ENCODE measurements around the gene CDH18. TPM values are rescaled to one million over a fixed set of nuclear protein-coding genes. Genes with fewer than 3 reads are reported as not detected.

CDH18 gene
- total RNA-seq, 1 donor from 2014 or later, result not detected

DNA sequence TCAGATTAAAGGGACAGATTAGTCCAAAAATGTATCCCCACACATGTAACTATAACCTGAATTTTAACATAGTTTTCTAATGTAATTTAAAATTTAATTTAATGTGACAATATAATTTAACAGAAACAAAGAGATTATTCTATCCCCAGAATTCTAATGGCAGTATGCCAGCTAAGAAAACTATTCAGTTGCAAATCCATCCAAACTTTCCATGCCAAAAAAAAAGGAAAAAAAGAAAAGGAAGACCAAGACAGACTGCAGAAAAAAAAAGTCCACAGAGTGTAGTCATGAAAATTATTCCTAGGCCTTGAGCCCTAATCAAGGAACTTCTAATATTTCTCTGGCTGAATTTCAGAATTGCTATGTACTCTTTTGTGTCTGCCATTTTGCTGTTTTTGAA is 217.6 kb downstream of the CDH18 start:
- H3K4me3 ChIP-seq, result no peak overlapping the region
- H3K27ac ChIP-seq, result no peak overlapping the region
- H3K4me1 ChIP-seq, result no peaks in the 10 kb centered on the region
- H3K36me3 ChIP-seq, result no peaks in the 10 kb centered on the region
- H3K27me3 ChIP-seq (ENCODE audit: low read depth), result no peaks in the 10 kb centered on the region
- ATAC-seq, result no peak
- TF ChIP-seq, protein P1, sequence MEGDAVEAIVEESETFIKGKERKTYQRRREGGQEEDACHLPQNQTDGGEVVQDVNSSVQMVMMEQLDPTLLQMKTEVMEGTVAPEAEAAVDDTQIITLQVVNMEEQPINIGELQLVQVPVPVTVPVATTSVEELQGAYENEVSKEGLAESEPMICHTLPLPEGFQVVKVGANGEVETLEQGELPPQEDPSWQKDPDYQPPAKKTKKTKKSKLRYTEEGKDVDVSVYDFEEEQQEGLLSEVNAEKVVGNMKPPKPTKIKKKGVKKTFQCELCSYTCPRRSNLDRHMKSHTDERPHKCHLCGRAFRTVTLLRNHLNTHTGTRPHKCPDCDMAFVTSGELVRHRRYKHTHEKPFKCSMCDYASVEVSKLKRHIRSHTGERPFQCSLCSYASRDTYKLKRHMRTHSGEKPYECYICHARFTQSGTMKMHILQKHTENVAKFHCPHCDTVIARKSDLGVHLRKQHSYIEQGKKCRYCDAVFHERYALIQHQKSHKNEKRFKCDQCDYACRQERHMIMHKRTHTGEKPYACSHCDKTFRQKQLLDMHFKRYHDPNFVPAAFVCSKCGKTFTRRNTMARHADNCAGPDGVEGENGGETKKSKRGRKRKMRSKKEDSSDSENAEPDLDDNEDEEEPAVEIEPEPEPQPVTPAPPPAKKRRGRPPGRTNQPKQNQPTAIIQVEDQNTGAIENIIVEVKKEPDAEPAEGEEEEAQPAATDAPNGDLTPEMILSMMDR (IDR thresholded peaks at IDR 0.05), result no peak
- DNase-seq, result no peak
- intact Hi-C loops (cut with DNase I), result no loop called here
- H3K9me3 ChIP-seq, result no peaks in the 10 kb centered on the region

DNA sequence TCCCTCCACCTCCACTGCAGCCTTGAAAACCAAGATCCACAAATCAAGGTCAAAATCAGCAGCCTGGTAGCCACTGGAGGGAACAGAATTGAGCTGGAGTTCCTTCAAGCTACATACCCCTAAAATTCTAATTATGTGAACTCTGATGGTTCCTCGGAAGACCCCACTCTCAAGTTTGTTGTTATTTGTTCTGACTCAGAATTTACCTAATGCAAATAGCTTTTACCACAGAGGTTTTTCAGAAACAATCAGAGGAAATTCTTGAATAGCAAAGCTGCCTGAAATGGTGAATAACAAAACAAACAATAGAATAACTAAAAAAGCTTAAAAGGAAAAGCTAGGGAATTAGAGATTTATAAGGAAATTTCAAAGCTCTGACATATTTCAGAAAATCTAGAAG is 220.0 kb downstream of the CDH18 start:
- H3K4me1 ChIP-seq, result no peaks in the 10 kb centered on the region
- TF ChIP-seq, protein P1 (IDR thresholded peaks at IDR 0.05), result no peak

DNA sequence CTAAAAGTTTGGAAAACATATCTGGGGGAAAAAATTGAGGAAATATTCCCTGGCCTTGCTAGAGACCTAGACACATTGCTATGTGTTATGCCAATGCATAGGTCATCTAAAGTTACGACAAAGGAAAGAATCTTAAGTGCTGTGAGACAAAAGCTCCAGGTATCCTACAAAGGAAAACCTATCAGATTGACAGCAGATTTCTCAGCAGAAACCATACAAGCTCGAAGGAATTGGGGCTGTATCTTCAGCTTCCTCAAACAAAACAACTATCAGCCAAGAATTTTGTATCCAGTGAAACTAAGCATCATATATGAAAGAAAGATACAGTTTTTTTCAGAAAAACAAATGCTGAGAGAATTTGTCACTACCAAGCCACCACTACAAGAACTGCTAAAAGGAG is 234.4 kb downstream of the CDH18 start:
- no peak overlapping the region for H3K27ac ChIP-seq
- no peak for ATAC-seq
- H3K4me1 ChIP-seq, result no peaks in the 10 kb centered on the region
- no peak for DNase-seq
- no peaks in the 10 kb centered on the region for H3K36me3 ChIP-seq
- TF ChIP-seq, protein P1 (IDR thresholded peaks at IDR 0.05), result no peak
- intact Hi-C loops (cut with DNase I), result no loop called here
- no peaks in the 10 kb centered on the region for H3K9me3 ChIP-seq
- H3K27me3 ChIP-seq (ENCODE audit: low read depth), result no peaks in the 10 kb centered on the region
- no peak overlapping the region for H3K4me3 ChIP-seq

More for the DNA sequence above, 220.0 kb downstream of the CDH18 start:
- H3K9me3 ChIP-seq, result no peaks in the 10 kb centered on the region
- DNase-seq (no peak), ATAC-seq (no peak)
- H3K36me3 ChIP-seq, result no peaks in the 10 kb centered on the region
- H3K4me3 ChIP-seq, result no peak overlapping the region
- intact Hi-C loops (cut with DNase I), result no loop called here
- H3K27ac ChIP-seq, result no peak overlapping the region
- no peaks in the 10 kb centered on the region for H3K27me3 ChIP-seq (ENCODE audit: low read depth)

DNA sequence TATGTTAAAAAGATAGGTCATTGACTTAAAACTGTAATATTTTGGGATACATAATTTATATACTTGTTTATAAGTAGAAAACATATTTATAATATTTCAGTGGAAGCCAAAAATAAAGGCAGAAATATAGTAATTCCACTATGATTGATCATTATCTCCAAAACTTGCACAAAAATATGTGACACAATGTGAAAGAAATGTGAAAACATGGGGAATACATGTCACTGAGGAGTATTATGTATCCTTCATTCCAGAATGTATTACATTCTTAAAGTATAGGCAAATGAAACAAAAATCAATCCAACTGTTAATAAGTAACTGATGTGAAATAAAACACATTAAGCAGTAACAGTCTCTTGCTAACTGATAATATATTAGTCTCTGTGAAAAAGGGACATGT is 236.7 kb downstream of the CDH18 start:
- Histone ChIP-seq H3K4me3 (no peak overlapping the region), H3K27me3 (ENCODE audit: low read depth) (no peaks in the 10 kb centered on the region), H3K4me1 (no peaks in the 10 kb centered on the region), H3K9me3 (no peaks in the 10 kb centered on the region), H3K27ac (no peak overlapping the region), H3K36me3 (no peaks in the 10 kb centered on the region)
- no peak for ATAC-seq
- intact Hi-C loops (cut with DNase I), result no loop called here
- no peak for DNase-seq
- TF ChIP-seq, protein P1 (IDR thresholded peaks at IDR 0.05), result no peak

DNA sequence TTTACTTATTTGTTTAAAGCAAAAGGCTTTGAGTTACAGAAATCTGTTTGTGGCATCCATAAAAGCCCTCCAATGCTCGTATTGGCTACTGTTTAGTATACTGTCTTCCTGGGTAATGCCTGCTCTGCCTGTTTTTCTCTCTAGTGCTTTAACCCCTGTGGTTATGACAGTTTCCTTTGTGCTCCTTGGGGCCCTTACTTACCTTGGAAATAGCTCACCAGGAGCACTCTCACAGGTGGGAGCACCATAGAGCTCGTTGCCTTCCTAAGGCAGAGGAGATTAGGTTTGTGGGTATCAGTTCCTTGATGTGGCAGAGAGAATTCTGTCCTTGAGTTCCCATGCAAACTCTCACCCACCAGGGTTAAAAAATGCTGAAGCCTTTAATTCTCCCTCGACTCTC is 242.8 kb downstream of the CDH18 start:
- no peak for DNase-seq
- intact Hi-C loops (cut with DNase I), result no loop called here
- H3K4me3 ChIP-seq, result no peak overlapping the region
- ATAC-seq, result no peak
- TF ChIP-seq, protein P1 (IDR thresholded peaks at IDR 0.05), result no peak
- no peak overlapping the region for H3K27ac ChIP-seq
- H3K27me3 ChIP-seq (ENCODE audit: low read depth), result no peaks in the 10 kb centered on the region
- H3K36me3 ChIP-seq, result no peaks in the 10 kb centered on the region
- H3K9me3 ChIP-seq, result no peaks in the 10 kb centered on the region
- H3K4me1 ChIP-seq, result no peaks in the 10 kb centered on the region

DNA sequence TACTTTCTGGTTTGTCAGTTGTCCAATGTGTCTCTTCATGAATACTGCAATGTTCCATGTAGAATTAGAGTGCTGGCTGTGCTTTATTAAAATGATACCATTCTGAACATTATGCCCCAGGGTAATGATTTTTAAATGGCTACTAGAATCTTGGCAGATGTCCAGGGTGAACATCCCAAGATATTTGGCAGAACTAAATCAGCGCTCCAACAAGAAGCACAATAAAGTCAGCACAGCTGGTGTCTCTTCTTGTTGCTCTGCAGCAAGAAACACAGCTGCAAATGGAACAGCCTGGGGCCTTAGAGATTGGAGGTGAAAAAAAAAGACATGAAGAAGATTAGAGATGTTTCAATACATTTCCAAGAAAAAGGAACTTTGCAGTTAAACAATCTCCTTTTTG is 248.3 kb downstream of the CDH18 start:
- TF ChIP-seq, protein P1 (IDR thresholded peaks at IDR 0.05), result no peak
- DNase-seq (no peak), ATAC-seq (no peak)
- Histone ChIP-seq H3K27me3 (ENCODE audit: low read depth) (no peaks in the 10 kb centered on the region), H3K4me1 (no peaks in the 10 kb centered on the region), H3K9me3 (no peaks in the 10 kb centered on the region), H3K36me3 (no peaks in the 10 kb centered on the region), H3K4me3 (no peak overlapping the region), H3K27ac (no peak overlapping the region)
- intact Hi-C loops (cut with DNase I), result no loop called here
